ENCODE results near the gene RASGRP1. TPM values are rescaled to one million over a fixed set of nuclear protein-coding genes. Genes with fewer than 3 reads are reported as not detected.

The RASGRP1 gene
- total and polyA plus RNA-seq, 10 donors = 1.5 to 25.0 (median 14.6) TPM

- 83 to 92% (median 89%) methylated on average over 4 of the region's 4 CpGs for WGBS, 5 donors
- Histone ChIP-seq H3K36me3 (peaks cover 0 to 38% (median under 1%) of the 10 kb centered on the region in 6 donors), H3K9me3 (no peaks in the 10 kb centered on the region), H3K4me1 (no peaks in the 10 kb centered on the region), H3K27me3 (replicated peaks in 1 of 7) (no peaks in the 10 kb centered on the region), H3K27ac (no peak overlapping the region), H3K4me3 (no peak overlapping the region)
- intact Hi-C loops (cut with DNase I; ENCODE audit: low total_unique reads) = no loop called here
- TF ChIP-seq CTCF (IDR thresholded peaks at IDR 0.05 in 8 of 11, conservative IDR thresholded peaks at IDR 0.05 in 3 of 11) = no peak
- TF ChIP-seq POLR2AphosphoS5 (IDR thresholded peaks at IDR 0.05) = no peak
- no peak for TF ChIP-seq POLR2A (IDR thresholded peaks at IDR 0.05)
- no peak for DNase-seq
Measured at GRCh38 chr15:38522922-38523321, 41.7 kb downstream of the RASGRP1 start.

- Histone ChIP-seq H3K9me3 (no peaks in the 10 kb centered on the region), H3K27ac (no peak overlapping the region), H3K27me3 (replicated peaks in 1 of 7) (no peaks in the 10 kb centered on the region), H3K36me3 (peaks cover 0 to 54% (median 4%) of the 10 kb centered on the region in 6 donors), H3K4me1 (no peaks in the 10 kb centered on the region), H3K4me3 (no peak overlapping the region)
- intact Hi-C loops (cut with DNase I; ENCODE audit: low total_unique reads) = no loop called here
- whole genome bisulfite sequencing, 5 donors = 77 to 88% (median 79%) methylated on average over 5 of the region's 5 CpGs
- no peak for DNase-seq
- no peak for TF ChIP-seq POLR2AphosphoS5 (IDR thresholded peaks at IDR 0.05)
- no peak for TF ChIP-seq CTCF (IDR thresholded peaks at IDR 0.05 in 8 of 11, conservative IDR thresholded peaks at IDR 0.05 in 3 of 11)
- TF ChIP-seq POLR2A (IDR thresholded peaks at IDR 0.05) = no peak
Measured at GRCh38 chr15:38521316-38521715, 43.3 kb downstream of the RASGRP1 start.

GRCh38 chr15:38520035-38520434, 44.6 kb downstream of the RASGRP1 start:
- no peak overlapping the region for H3K4me3 ChIP-seq
- no peak overlapping the region for H3K27ac ChIP-seq
- intact Hi-C loops (cut with DNase I; ENCODE audit: low total_unique reads) = no loop called here
- peaks cover 0 to 2% (median 0%) of the 10 kb centered on the region in 6 donors for H3K4me1 ChIP-seq
- 85 to 97% (median 94%) methylated on average over 3 of the region's 3 CpGs for WGBS, 5 donors
- H3K27me3 ChIP-seq (replicated peaks in 1 of 7) = no peaks in the 10 kb centered on the region
- peaks cover 0 to 56% (median 5%) of the 10 kb centered on the region in 6 donors for H3K36me3 ChIP-seq
- TF ChIP-seq POLR2AphosphoS5 (IDR thresholded peaks at IDR 0.05) (no peak), POLR2A (IDR thresholded peaks at IDR 0.05) (no peak), CTCF (IDR thresholded peaks at IDR 0.05 in 8 of 11, conservative IDR thresholded peaks at IDR 0.05 in 3 of 11) (no peak)
- no peaks in the 10 kb centered on the region for H3K9me3 ChIP-seq
- no peak for DNase-seq

- no peak overlapping the region for H3K27ac ChIP-seq
- intact Hi-C loops (cut with DNase I; ENCODE audit: low total_unique reads) = no loop called here
- no peaks in the 10 kb centered on the region for H3K9me3 ChIP-seq
- no peak overlapping the region for H3K4me3 ChIP-seq
- 72 to 90% (median 83%) methylated on average over 4 of the region's 4 CpGs for WGBS, 5 donors
- peaks cover 0 to 57% (median 6%) of the 10 kb centered on the region in 6 donors for H3K36me3 ChIP-seq
- DNase-seq = no peak
- H3K4me1 ChIP-seq = peaks cover 0 to 10% (median 3%) of the 10 kb centered on the region in 6 donors
- H3K27me3 ChIP-seq (replicated peaks in 1 of 7) = no peaks in the 10 kb centered on the region
- no peak for TF ChIP-seq POLR2A (IDR thresholded peaks at IDR 0.05)
- TF ChIP-seq CTCF (IDR thresholded peaks at IDR 0.05 in 8 of 11, conservative IDR thresholded peaks at IDR 0.05 in 3 of 11) = no peak
- no peak for TF ChIP-seq POLR2AphosphoS5 (IDR thresholded peaks at IDR 0.05)
Measured at GRCh38 chr15:38518084-38518483, 46.5 kb downstream of the RASGRP1 start.
